ENCODE data around the gene PLCB1.

The PLCB1 gene

GRCh38 chr20:8234580-8234979 lies 102.5 kb downstream of the PLCB1 start:
- TF ChIP-seq CTCF (IDR thresholded peaks at IDR 0.05; ENCODE audit: low read depth, low read length, missing control alignments): no peak
- DNase-seq (ENCODE audit: low read depth): no peak
- no peak overlapping the region for H3K4me3 ChIP-seq (ENCODE audit: low read depth, low read length)

DNA sequence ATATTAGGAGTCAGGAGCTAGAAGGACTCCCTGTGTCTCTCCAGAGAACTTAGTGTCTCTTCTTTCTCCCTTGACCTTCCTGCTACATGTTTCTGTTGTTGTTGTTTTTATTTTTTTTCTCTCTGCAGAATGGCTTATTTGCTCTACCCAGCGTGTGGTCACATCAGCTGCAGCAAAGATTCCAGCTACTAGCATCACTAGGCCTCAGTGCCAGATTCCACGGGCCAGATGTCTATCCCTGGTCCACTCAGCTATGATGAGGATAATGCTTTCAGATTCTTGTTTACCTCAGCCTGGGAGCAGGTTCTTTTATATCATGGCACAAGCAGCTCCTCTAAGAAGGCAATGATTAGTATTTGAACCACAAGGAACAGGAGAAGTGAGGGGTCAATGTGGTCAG lies 110.0 kb downstream of the PLCB1 start:
- TF ChIP-seq CTCF (IDR thresholded peaks at IDR 0.05; ENCODE audit: low read depth, low read length, missing control alignments): no peak
- H3K4me3 ChIP-seq (ENCODE audit: low read depth, low read length): no peak overlapping the region
- no peak for DNase-seq (ENCODE audit: low read depth)

DNA sequence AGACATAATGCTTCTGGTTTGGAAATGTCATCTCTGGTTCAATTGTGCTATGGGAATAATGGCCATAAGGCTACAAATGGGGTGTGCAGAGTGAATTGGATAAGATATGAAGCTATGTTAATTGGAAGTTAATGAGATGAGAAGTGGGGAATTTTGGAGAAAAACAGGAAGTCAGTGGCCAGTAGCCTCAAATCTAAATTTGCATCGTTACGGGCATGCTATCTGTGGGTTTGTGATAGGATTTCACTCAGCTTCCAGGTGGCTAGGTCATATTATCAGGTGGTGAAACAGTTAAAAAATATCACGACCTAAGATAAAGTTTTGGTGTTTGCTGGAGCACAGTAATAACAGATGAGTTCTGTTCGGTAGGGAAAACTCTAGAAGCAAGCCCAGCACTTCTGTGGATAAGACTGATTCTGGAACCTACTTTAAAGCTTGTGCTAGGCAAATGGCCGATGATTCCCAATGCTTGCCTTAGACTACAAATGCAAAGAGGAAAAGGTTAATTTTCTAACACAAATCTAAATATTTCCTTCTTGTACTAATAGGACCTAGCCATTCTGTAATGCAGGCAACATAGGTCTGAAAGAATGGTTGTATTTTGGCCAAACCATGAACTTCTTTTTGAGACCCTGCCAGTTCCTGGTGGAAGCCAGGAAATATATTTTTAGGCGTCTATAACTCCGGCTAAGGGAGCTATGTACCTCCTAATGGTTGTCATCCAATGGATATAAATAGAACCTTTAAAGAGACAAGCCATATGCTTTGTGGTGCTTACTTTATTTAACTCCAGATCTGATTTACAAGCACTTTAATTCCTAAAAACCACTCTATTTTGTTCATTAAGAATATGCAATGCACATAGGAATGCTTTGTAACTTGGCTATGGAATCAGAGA lies 111.0 kb downstream of the PLCB1 start:
- no peak for DNase-seq (ENCODE audit: low read depth)
- TF ChIP-seq CTCF (IDR thresholded peaks at IDR 0.05; ENCODE audit: low read depth, low read length, missing control alignments): no peak
- no peak overlapping the region for H3K4me3 ChIP-seq (ENCODE audit: low read depth, low read length)

- no peak for TF ChIP-seq CTCF (IDR thresholded peaks at IDR 0.05; ENCODE audit: low read depth, low read length, missing control alignments)
- H3K4me3 ChIP-seq (ENCODE audit: low read depth, low read length): no peak overlapping the region
- no peak for DNase-seq (ENCODE audit: low read depth)
Measured at GRCh38 chr20:8244637-8245036, 112.6 kb downstream of the PLCB1 start.

GRCh38 chr20:8246153-8246552 lies 114.1 kb downstream of the PLCB1 start:
- TF ChIP-seq CTCF (IDR thresholded peaks at IDR 0.05; ENCODE audit: low read depth, low read length, missing control alignments): no peak
- H3K4me3 ChIP-seq (ENCODE audit: low read depth, low read length): no peak overlapping the region
- DNase-seq (ENCODE audit: low read depth): no peak

DNA sequence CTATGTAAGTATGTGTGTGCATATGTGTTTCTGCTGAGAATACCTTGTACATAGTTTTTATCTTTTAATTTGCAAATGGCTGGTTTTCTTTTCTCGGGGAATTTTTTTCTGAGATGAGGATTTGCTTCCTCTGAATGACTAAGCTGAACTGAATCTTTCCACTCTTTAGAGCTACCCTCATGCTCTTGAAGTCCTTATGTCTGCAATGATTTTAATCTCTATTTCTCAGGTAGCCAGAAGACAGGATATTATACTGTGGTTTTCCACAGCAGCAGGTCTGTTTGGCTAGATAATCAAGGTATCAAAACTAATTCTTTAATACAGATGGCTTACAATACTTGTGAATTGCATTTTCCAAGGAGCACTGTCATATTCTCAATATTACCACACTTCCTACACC lies 114.7 kb downstream of the PLCB1 start:
- no peak for TF ChIP-seq CTCF (IDR thresholded peaks at IDR 0.05; ENCODE audit: low read depth, low read length, missing control alignments)
- no peak for DNase-seq (ENCODE audit: low read depth)
- no peak overlapping the region for H3K4me3 ChIP-seq (ENCODE audit: low read depth, low read length)

DNA sequence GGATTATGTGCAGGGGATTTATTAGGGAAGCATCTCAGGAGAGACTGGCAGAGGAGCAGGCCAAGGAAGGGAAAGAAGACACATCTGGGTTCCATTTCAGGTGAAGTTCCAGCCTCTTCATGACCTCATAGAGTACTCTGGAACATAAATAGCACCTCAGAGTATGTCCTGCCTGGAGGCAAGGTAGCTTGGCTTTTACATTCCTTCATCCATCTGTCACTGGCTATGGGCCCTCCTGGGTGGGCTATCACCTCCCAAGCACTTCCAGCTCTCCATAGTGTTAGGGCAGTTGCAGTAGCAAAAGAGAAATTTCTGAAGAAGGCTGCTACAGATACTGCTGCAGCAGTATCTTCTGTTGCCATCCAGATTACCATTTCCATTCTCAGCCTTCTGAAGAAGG lies 116.0 kb downstream of the PLCB1 start:
- TF ChIP-seq CTCF (IDR thresholded peaks at IDR 0.05; ENCODE audit: low read depth, low read length, missing control alignments): no peak
- H3K4me3 ChIP-seq (ENCODE audit: low read depth, low read length): no peak overlapping the region

More for the DNA sequence above, 116.0 kb downstream of the PLCB1 start:
- no peak for DNase-seq (ENCODE audit: low read depth)
